Measurements from ENCODE around the gene KIF26A.
"Not testable (repeated sequence)": the region's sequence is repeated elsewhere in the genome, so short reads cannot be mapped to it uniquely, and the experiment has no call there.

KIF26A gene

GRCh38 chr14:104192146-104192882, 53.9 kb downstream of the KIF26A start:
- no peak for DNase-seq (ENCODE audit: low read depth)

- no peak for DNase-seq (ENCODE audit: low read depth)
These were observed 54.5 kb downstream of the KIF26A start for GRCh38 chr14:104192883-104193245.

GRCh38 chr14:104194016-104194415, 55.6 kb downstream of the KIF26A start:
- DNase-seq (ENCODE audit: low read depth) = no peak

GRCh38 chr14:104194716-104195115, 56.3 kb downstream of the KIF26A start:
- no peak for DNase-seq (ENCODE audit: low read depth)

GRCh38 chr14:104195361-104195760, 57.0 kb downstream of the KIF26A start:
- no peak for DNase-seq (ENCODE audit: low read depth)

GRCh38 chr14:104195878-104196277, 57.5 kb downstream of the KIF26A start:
- no peak for DNase-seq (ENCODE audit: low read depth)

GRCh38 chr14:104196461-104197140, 58.2 kb downstream of the KIF26A start:
- no peak for DNase-seq (ENCODE audit: low read depth)

GRCh38 chr14:104197449-104198247, 59.3 kb downstream of the KIF26A start:
- DNase-seq (ENCODE audit: low read depth) = no peak

- no peak for DNase-seq (ENCODE audit: low read depth)
These were observed 61.0 kb downstream of the KIF26A start for GRCh38 chr14:104199266-104199895.

- DNase-seq (ENCODE audit: low read depth) = no peak
These were observed 61.7 kb downstream of the KIF26A start for GRCh38 chr14:104200106-104200505.

- no peak for DNase-seq (ENCODE audit: low read depth)
These were observed 62.2 kb downstream of the KIF26A start for GRCh38 chr14:104200591-104200990.

GRCh38 chr14:104201063-104201462, 62.7 kb downstream of the KIF26A start:
- DNase-seq (ENCODE audit: low read depth) = no peak

GRCh38 chr14:104201496-104201895, 63.1 kb downstream of the KIF26A start:
- no peak for DNase-seq (ENCODE audit: low read depth)

GRCh38 chr14:104202259-104203070, 64.1 kb downstream of the KIF26A start:
- DNase-seq (ENCODE audit: low read depth) = no peak

- no peak for DNase-seq (ENCODE audit: low read depth)
These were observed 64.7 kb downstream of the KIF26A start for GRCh38 chr14:104203071-104203425.

GRCh38 chr14:104204660-104205149, 66.3 kb downstream of the KIF26A start:
- DNase-seq (ENCODE audit: low read depth) = no peak

GRCh38 chr14:104205781-104206180, 67.4 kb downstream of the KIF26A start:
- no peak for DNase-seq (ENCODE audit: low read depth)

- no peak for DNase-seq (ENCODE audit: low read depth)
These were observed 68.0 kb downstream of the KIF26A start for GRCh38 chr14:104206281-104206904.

GRCh38 chr14:104207142-104208014, 69.0 kb downstream of the KIF26A start:
- no peak for DNase-seq (ENCODE audit: low read depth)

- DNase-seq (ENCODE audit: low read depth) = not testable (repeated sequence)
These were observed 69.6 kb downstream of the KIF26A start for GRCh38 chr14:104208015-104208295.

Measured in stimulated activated CD8-positive, alpha-beta memory T cell treated with anti-CD3 and anti-CD28 coated beads, Interleukin-12 subunit alpha, Interleukin-12 subunit beta, amount 100 ng/mL, for 1 hour (primary cell).